ENCODE measurements around the gene DZIP3. TPM values are rescaled to one million over a fixed set of nuclear protein-coding genes. Genes with fewer than 3 reads are reported as not detected.

Gene DZIP3
- total and polyA plus RNA-seq, 10 of the 15 experiments (the other 5 are each of a cell fraction or from before 2014, with no cell fraction given) = 4.3 to 15.6 (median 9.2) TPM

GRCh38 chr3:108605491-108605890, 16.0 kb downstream of the DZIP3 start (continued):
- TF ChIP-seq TCF3 (IDR thresholded peaks at IDR 0.05; ENCODE audit: borderline replicate concordance, insufficient read depth, low read depth, low read length) = no peak
- TF ChIP-seq BCL3 (IDR thresholded peaks at IDR 0.05; ENCODE audit: borderline replicate concordance, insufficient read depth, low read depth, low read length, poor library complexity, severe bottlenecking) = no peak
- TF ChIP-seq RBBP5 (conservative IDR thresholded peaks at IDR 0.05) = no peak
- no peak for TF ChIP-seq BRCA1 (IDR thresholded peaks at IDR 0.05; ENCODE audit: low read depth, low read length)
- TF ChIP-seq PBX3 (IDR thresholded peaks at IDR 0.05; ENCODE audit: insufficient replicate concordance, low read depth, low read length) = no peak
- no peak for TF ChIP-seq YY1 (IDR thresholded peaks at IDR 0.05; ENCODE audit: low read depth, low read length)
- TF ChIP-seq ZNF207 (IDR thresholded peaks at IDR 0.05; ENCODE audit: borderline replicate concordance) = no peak
- TF ChIP-seq NFYA (IDR thresholded peaks at IDR 0.05; ENCODE audit: borderline replicate concordance, low read depth, low read length) = no peak
- TF ChIP-seq ZNF217 (IDR thresholded peaks at IDR 0.05) = no peak
- no peak for TF ChIP-seq IRF5 (IDR thresholded peaks at IDR 0.05; ENCODE audit: borderline replicate concordance)
- TF ChIP-seq MLLT1 (IDR thresholded peaks at IDR 0.05) = no peak
- no peak for TF ChIP-seq MEF2B (IDR thresholded peaks at IDR 0.05; ENCODE audit: partially characterized antibody, poor library complexity, severe bottlenecking)
- no peak for TF ChIP-seq WRNIP1 (IDR thresholded peaks at IDR 0.05; ENCODE audit: borderline replicate concordance, low read depth, low read length)
